ENCODE measurements around the gene SQSTM1.
A peak's percentile ranks its signal among the peaks of the same experiment; 100 is the strongest.

Gene SQSTM1

DNA sequence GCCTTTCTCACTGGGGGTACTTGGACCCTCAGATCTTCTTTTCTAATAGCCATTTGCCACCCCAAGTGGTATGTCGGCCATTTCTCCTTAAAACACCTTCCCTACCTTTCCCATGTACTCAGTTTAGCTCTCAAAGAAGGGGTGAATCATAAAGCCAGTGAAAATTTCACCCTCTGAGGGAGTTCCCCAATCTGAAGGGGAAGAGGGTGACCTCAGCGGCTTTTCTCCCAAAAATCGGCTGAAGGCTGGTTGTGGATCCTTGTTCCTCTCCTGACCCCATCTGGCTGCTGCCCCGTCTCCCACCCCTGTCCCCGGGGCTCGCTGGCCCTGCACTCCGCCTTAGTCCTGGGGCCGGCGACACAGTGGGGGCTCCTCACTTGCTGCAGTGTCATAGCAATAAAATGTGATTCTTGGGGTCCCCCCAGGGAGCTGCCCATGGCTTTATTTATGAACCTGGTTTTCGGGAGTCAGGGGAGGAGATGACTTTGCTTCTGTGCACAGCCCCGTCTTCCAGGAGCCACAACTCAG, 44.2 kb upstream of the SQSTM1 start:
- TF ChIP-seq, protein P1, sequence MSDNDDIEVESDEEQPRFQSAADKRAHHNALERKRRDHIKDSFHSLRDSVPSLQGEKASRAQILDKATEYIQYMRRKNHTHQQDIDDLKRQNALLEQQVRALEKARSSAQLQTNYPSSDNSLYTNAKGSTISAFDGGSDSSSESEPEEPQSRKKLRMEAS (IDR thresholded peaks at IDR 0.05; ENCODE audit: low read depth, low read length) = no peak
- TF ChIP-seq MYC (IDR thresholded peaks at IDR 0.05; ENCODE audit: low read depth, low read length) (no peak), CTCF (IDR thresholded peaks at IDR 0.05; ENCODE audit: low read depth, low read length) (no peak), POLR2A (IDR thresholded peaks at IDR 0.05; ENCODE audit: extremely low read depth, insufficient read length) (no peak)
- H3K4me3 ChIP-seq (ENCODE audit: low read depth, low read length) = no peak overlapping the region
- no peak for DNase-seq (ENCODE audit: low read depth)

- TF ChIP-seq MYC (IDR thresholded peaks at IDR 0.05; ENCODE audit: low read depth, low read length) = no peak
- TF ChIP-seq, protein P1 (IDR thresholded peaks at IDR 0.05; ENCODE audit: low read depth, low read length) = no peak
- no peak for TF ChIP-seq CTCF (IDR thresholded peaks at IDR 0.05; ENCODE audit: low read depth, low read length)
- TF ChIP-seq POLR2A (IDR thresholded peaks at IDR 0.05; ENCODE audit: extremely low read depth, insufficient read length) = no peak
- no peak overlapping the region for H3K4me3 ChIP-seq (ENCODE audit: low read depth, low read length)
- no peak for DNase-seq (ENCODE audit: low read depth)
Observed at GRCh38 chr5:179777456-179777855, 43.2 kb upstream of the SQSTM1 start.

GRCh38 chr5:179777909-179778308, 42.8 kb upstream of the SQSTM1 start:
- TF ChIP-seq CTCF (IDR thresholded peaks at IDR 0.05; ENCODE audit: low read depth, low read length) (no peak), MYC (IDR thresholded peaks at IDR 0.05; ENCODE audit: low read depth, low read length) (no peak; the same call in 1 of the 2 replicates), POLR2A (IDR thresholded peaks at IDR 0.05; ENCODE audit: extremely low read depth, insufficient read length) (no peak)
- TF ChIP-seq, protein P1 (IDR thresholded peaks at IDR 0.05; ENCODE audit: low read depth, low read length) = no peak
- no peak overlapping the region for H3K4me3 ChIP-seq (ENCODE audit: low read depth, low read length)
- peak; percentile 60 for DNase-seq (ENCODE audit: low read depth)

DNA sequence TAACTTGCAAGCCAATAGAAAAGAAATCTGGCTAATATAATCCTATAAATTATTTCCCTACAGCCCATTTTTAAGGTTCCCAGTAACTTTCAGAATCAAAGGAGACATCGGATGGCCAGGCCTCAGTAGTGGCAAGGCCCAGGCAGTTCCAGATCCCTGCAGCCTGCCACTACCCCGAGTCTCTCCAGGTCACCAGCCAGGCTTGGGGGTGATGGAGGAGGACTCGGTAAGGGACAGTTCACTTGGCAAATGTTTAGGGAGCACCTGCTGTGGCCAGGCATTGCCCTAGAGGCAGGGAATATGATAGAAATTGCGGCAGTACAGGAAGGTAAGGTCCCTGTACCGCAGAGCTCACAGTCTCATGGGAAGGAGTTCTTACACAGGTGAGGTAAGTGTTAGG, 42.1 kb upstream of the SQSTM1 start:
- TF ChIP-seq, protein P1 (IDR thresholded peaks at IDR 0.05; ENCODE audit: low read depth, low read length) = no peak
- TF ChIP-seq POLR2A (IDR thresholded peaks at IDR 0.05; ENCODE audit: extremely low read depth, insufficient read length) (no peak), CTCF (IDR thresholded peaks at IDR 0.05; ENCODE audit: low read depth, low read length) (no peak), MYC (IDR thresholded peaks at IDR 0.05; ENCODE audit: low read depth, low read length) (no peak)
- no peak for DNase-seq (ENCODE audit: low read depth)
- H3K4me3 ChIP-seq (ENCODE audit: low read depth, low read length) = no peak overlapping the region

- DNase-seq (ENCODE audit: low read depth) = no peak
- TF ChIP-seq CTCF (IDR thresholded peaks at IDR 0.05; ENCODE audit: low read depth, low read length) (no peak), MYC (IDR thresholded peaks at IDR 0.05; ENCODE audit: low read depth, low read length) (no peak), POLR2A (IDR thresholded peaks at IDR 0.05; ENCODE audit: extremely low read depth, insufficient read length) (no peak)
- TF ChIP-seq, protein P1 (IDR thresholded peaks at IDR 0.05; ENCODE audit: low read depth, low read length) = no peak
- no peak overlapping the region for H3K4me3 ChIP-seq (ENCODE audit: low read depth, low read length)
Observed at GRCh38 chr5:179779826-179780225, 40.9 kb upstream of the SQSTM1 start.
